ENCODE data around the gene RNF32.
A peak's percentile ranks its signal among the peaks of the same experiment; 100 is the strongest.
"Not testable (repeated sequence)": the region's sequence is repeated elsewhere in the genome, so short reads cannot be mapped to it uniquely, and the experiment has no call there.

The RNF32 gene

DNA sequence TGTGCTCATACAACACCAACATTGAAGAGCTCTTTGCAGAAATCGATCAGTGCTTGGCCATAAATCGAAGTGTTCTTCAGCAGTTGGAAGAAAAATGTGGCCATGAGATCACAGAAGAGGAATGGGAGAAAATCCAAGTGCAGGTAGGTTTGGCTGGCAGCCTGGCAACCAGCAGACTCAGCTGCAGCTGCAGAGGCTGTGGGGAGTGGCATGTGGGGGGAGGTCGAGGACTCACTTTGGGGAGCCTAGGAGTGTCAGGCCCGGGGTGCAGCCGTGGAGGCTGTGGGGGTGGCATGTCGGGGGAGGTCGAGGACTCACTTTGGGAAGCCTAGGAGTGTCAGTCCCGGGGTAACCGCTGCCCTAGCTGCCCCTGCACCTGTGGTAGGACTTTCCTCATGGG is 35.1 kb downstream of the RNF32 start:
- DNase-seq (ENCODE audit: low read depth), result no peak

DNA sequence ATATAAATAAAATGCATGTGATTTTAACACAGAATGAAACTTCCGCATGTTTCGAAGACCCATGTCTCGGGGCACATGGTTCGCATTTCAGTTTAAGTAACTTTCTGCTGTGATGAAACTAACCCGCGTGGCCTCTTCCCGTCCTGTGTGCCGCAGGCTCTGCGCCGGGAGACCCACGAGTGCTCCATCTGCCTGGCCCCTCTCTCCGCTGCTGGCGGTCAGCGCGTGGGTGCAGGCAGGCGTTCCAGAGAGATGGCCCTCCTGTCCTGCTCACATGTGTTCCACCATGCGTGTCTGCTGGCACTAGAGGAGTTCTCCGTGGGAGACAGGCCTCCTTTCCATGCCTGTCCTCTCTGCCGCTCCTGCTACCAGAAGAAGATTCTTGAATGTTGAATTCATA is 35.7 kb downstream of the RNF32 start:
- no peak for DNase-seq (ENCODE audit: low read depth)

DNA sequence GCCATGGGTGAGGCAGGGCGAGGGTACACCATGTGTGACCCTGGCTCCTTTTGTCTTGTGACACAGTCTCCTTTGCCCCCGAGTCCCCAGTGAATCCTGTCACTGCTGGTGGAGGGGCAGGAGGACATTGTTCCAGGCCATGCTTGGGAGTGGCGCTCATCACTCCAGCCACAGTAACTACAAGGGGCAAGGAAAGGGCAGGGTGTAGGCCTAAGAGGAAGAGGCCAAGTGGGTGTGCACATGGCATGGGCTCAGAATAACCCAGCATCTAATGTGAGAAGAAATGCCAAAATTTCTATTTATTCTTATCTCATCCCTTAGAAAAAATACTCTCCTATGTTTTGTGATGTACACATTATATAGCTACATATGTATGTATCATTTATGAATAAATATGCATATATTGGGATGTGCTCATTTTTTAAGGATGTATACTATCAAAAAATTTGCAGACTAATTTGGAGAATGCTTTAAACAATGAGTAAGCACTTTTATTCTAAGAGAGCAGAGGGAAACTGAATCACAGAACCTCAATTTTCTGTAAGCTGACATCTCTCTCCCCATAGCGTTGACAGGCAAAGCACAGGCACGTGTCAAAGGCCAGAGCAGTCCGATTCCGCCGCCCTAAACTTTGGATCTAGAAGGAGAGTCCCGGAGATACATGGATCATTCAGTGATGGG is 36.9 kb downstream of the RNF32 start:
- DNase-seq (ENCODE audit: low read depth), result no peak

DNA sequence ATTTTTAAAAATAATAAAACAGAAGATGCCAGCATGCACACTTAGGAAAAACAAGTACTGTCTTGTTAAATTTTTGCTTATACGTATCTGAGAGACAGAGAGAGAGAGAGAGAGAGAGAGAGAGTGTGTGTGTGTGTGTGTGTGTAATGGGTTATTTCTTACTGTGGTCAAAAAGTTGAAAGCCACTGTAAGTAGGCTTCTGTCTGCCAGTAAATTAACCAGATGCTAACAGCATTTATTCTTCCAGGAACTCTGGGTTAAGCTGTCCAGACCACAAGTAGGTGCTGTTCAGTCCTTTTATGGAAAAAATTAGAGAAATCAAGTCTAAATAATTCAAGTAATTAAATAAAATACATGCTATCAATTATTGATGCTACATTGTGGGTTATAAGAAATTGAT is 39.7 kb downstream of the RNF32 start:
- peak; percentile 60 for DNase-seq (ENCODE audit: low read depth)

DNA sequence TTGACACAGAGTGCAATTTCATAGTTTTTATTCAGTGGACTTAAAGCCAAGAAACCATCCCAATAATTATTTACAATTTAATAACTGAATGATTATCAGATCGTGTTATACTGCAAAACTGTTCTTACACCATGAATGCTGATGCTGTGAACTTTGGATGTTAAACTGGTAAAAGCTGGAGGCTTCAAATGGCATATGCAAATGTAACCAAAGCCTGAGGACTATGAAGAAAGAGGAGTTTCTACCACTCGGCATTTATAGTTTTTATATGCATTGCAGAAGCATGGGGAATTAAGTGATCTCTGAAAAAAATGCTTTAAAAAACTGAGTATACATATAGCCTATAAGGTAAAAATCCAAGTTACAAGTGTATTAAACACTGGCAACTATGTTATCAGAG is 42.4 kb downstream of the RNF32 start:
- DNase-seq (ENCODE audit: low read depth), result no peak

DNA sequence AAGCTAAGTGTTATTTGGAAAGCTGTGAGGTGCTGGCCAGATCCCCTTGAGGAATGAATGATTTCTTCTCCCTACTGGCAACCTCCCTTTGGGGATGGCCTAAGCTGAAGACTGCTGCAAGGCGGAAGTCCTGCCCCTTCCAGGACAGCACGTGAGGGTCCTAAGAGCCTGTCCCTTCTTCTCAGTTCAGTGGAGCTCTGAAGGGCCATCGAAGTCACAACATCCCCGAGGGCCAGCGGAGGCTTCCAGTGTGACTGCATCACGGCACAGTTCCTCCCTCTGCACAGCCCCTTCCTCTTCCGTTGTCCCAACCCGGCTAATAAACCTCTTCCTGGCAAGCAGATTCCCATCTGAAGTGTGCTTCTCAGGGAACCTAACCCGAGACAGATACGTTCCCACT is 43.7 kb downstream of the RNF32 start:
- no peak for DNase-seq (ENCODE audit: low read depth)

DNA sequence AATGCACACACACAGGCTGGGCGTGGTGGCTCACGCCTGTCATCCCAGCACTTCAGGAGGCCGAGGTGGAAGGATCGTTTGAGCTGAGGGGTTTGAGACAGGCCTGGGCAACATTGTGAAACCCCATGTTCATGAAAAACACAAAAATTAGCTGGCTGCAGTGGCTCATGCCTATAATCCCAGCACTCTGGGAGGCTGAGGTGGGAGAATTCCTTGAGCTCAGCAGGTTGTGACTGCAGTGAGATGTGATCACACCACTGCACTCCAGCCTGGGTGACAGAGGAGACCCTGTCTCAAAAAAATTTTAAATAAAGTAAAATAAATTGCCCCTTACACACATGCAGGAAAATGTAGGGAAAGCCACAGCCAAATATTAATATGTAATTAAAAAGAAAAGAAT is 44.1 kb downstream of the RNF32 start:
- no peak for DNase-seq (ENCODE audit: low read depth)

- no peak for DNase-seq (ENCODE audit: low read depth)
Measured at GRCh38 chr7:156691764-156692163, 51.2 kb downstream of the RNF32 start.

DNA sequence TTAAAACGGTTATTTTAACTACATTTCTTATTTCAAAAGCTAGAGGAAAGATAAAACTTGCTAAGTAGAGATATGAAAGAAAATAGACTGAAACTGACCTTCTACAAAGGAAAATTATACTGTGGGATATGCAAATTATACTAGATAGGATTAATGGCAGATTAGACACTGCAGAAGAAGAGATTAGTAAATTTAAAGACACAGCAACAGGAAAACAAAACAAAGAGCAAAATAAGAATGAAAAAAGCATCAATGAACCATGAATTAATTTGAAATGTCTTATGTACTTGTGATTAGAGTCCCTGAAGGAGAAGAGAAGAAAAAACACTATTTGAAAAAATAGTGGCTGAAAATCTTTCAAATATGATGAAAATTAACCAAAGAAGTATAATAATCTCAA is 52.3 kb downstream of the RNF32 start:
- DNase-seq (ENCODE audit: low read depth), result no peak

DNA sequence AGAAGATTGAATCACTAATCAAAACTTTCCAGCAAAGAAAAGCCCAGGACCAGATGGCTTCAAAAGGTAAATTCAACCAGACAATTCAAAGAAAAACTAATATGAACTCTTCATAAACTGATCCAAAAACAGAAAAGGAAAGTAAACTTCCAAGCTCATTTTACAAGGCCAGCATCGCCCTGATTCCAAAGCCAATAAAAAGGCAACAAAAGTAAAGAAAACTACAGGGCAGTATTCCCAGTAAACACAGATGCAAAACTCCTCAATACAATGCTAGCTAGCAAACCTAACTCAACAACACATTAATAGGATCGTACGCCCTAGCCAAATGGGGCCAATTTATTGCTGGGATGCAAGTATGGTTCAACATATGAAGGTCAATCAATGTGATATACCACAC is 53.1 kb downstream of the RNF32 start:
- no peak for DNase-seq (ENCODE audit: low read depth)

- DNase-seq (ENCODE audit: low read depth), result not testable (repeated sequence)
Measured at GRCh38 chr7:156697283-156697682, 56.7 kb downstream of the RNF32 start.

GRCh38 chr7:156698512-156698911 is 57.9 kb downstream of the RNF32 start:
- not testable (repeated sequence) for DNase-seq (ENCODE audit: low read depth)

DNA sequence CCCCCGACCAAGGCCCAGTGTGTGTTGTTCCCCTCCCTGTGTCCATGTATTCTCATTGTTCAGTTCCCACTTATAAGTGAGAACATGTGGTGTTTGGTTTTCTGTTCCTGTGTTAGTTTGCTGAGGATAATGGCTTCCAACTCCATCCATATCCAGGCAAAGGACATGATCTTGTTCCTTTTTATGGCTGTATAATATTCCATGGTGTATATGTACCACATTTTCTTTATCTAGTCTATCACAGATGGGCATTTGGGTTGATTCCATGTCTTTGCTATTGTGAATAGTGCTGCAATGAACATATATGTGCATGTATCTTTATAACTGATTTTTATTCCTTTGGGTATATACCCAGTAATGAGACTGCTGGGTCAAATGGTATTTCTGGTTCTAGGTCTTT is 61.2 kb downstream of the RNF32 start:
- not testable (repeated sequence) for DNase-seq (ENCODE audit: low read depth)

DNA sequence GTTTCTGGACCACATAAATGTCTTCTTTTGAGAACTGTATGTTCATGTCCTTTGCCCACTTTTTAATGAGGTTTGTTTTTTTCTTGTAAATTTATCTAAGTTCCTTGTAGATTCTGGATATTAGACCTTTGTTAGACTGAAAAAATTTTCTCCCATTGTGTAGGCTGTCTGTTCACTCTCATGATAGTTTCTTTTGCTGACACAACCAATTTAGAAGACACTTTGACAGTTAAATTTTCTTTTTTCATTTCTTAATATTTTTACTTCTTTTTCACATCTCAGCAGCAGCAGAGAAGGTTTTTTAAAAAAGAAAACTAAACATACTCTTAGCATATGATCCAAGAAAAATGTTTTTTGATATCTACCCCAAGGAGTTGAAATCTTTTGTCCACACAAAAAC is 61.8 kb downstream of the RNF32 start:
- no peak for DNase-seq (ENCODE audit: low read depth)

GRCh38 chr7:156703209-156703608 is 62.6 kb downstream of the RNF32 start:
- no peak for DNase-seq (ENCODE audit: low read depth)

DNA sequence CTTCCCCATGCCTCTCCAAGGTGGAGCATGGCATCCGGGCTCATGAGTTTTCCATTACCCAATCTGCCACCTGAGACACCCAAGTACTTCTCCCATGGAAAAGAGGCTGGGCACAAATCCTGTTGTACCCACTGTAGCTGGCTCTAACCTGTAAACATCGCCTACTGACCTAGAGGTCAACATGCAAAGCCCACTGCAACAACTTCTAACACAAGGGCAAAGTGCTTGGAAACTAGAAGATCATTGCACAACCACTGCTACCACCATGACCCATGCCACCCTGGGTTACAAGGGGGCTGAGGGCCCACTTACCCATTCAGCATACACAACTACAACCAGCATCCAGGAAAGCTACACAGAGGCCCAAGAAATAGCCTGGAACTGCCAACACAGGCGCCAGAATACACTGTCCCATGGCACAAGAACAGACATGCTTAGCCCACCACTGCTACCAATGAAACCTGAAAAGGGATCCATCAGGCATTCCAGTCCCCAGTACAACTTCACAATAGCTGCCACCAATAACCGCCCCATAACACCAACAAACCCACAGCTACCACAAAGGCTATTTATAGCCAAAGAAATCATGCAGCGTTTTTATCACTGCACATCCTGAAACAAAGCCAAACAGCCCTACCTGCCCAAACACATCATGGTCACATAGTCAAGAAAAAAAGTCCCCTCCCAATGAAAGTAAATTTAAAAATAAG is 63.4 kb downstream of the RNF32 start:
- DNase-seq (ENCODE audit: low read depth), result no peak

DNA sequence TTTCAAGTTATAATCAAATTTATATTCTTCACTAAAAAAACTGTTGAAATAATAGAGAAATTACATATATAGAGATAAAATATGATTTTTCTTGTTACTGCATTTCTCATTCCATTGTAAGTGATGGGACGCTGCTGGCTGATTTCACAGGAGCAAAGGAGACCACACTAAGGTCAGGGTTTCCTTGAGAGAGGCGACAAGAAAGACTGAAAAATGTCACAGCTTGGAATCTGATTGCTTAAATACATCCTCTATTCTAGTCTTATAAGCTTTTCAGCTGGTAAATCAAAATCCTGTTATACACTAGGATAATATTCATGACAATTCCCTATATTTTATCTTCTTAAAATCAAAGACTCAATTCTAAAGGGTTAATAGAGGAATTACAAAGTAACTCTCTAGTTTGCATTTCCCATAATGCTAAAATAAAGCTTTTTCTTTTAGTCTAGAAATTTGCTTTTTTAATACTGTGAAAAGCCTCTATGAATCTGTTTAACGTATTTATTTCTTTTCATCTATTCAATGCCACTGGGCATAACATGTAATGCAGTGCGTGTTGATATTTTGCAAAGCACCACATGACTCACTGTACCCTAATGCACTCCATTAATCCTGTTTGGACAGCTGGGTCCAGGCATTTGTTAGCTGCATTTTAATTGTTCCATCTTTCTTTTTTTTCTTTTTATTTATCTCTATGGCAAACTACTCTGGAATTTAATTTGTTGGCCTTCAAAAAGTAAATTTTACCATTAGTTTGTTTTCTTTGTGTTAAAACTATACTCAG is 81.7 kb downstream of the RNF32 start:
- peak; percentile 69 for DNase-seq (ENCODE audit: low read depth)

GRCh38 chr7:156725073-156725472 is 84.5 kb downstream of the RNF32 start:
- DNase-seq (ENCODE audit: low read depth), result no peak

- DNase-seq (ENCODE audit: low read depth), result peak; percentile 15
Measured at GRCh38 chr7:156725936-156726335, 85.4 kb downstream of the RNF32 start.

All from amniotic epithelial cell (primary cell).